DMS53 (cell line): Measurements from ENCODE around the gene MAGEA9B.
A peak's percentile ranks its signal among the peaks of the same experiment; 100 is the strongest.
"Not testable (repeated sequence)": the region's sequence is repeated elsewhere in the genome, so short reads cannot be mapped to it uniquely, and the experiment has no call there.

Experiments
- DNase-seq: peaks from one replicate; lab custom pipeline; 2025; lab: John Stamatoyannopoulos, UW

MAGEA9B gene, protein sequence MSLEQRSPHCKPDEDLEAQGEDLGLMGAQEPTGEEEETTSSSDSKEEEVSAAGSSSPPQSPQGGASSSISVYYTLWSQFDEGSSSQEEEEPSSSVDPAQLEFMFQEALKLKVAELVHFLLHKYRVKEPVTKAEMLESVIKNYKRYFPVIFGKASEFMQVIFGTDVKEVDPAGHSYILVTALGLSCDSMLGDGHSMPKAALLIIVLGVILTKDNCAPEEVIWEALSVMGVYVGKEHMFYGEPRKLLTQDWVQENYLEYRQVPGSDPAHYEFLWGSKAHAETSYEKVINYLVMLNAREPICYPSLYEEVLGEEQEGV

DNA sequence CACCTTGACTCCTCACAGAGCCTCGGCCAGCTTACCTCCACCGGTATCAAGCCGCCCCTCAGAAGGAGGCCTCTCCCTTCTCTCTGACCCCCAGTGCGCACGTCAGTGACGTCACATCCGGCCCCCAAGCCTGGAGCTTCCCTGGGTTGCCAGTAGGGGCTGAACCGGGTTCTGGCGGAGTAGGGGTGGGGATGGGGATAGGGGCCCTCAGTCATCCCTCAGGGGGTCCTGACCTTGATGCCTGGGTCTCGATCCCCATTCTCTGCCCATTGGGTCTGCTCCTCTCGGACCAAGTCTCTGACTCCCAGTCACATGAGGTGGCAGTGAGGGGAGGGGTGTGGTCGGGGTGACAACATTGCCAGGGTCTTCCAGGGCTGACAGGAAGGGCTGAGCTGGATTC is at the start of gene MAGEA9B:
Gene MAGEA9B, minus strand, starts transcription at position 101 of the 400 bp plus-strand sequence. CDS start 4,280 bp downstream, outside the sequence.
- not testable (repeated sequence) for DNase-seq

- DNase-seq, result no peak
Observed at GRCh38 chrX:149633511-149633910, 46.3 kb upstream of the MAGEA9B start.

DNA sequence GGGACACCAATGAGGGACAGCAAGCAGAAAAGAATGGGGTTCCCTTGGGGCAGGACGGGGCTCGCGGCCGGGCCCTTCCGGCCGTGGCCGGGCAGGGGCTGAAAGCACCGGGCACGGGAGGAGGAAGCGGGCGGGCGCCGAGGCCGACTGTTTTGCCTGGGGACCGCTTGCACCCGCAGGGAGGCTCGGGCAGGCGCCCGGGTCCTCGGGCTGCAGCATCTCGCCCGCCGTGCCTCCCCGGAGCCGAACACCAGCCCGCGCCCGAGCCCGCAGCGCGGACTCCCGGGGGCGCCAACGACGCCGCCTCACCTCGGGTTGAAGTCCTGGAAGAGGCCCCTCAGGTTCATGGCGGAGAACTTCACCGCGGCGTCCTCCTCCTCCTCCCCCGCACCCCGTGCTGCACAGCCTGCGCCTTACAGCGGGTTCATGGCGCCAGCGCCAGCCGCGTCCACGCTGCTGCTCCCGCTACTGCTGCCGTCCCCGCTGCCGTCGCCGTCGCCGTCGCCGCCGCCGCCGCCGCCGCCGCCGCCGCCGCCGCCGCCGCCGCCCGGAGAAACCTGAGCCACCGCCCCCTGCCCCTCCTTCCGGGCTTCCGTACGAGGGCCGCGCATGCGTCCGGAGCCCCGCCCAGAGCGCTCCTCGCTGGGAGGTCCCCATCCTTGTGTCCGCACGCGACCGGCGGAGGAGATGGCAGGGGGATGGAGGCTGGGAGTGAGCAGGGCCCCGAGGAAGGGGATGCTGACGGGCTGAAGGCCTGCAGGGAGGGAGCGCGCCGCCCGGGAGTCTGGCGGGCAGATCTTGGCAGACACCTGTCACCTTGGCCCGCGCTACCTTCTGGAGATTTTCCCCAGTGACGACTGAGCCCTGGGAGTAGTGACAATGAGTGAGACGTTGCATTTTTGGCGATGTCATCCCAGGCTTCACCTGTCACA is 44.2 kb upstream of the MAGEA9B start, which contains the start of gene TMEM185A:
Gene TMEM185A, minus strand, starts transcription at position 559 of the 932 bp plus-strand sequence. Its CDS starts 212 bp downstream, at position 347.
- DNase-seq, result peak; percentile 76

DNA sequence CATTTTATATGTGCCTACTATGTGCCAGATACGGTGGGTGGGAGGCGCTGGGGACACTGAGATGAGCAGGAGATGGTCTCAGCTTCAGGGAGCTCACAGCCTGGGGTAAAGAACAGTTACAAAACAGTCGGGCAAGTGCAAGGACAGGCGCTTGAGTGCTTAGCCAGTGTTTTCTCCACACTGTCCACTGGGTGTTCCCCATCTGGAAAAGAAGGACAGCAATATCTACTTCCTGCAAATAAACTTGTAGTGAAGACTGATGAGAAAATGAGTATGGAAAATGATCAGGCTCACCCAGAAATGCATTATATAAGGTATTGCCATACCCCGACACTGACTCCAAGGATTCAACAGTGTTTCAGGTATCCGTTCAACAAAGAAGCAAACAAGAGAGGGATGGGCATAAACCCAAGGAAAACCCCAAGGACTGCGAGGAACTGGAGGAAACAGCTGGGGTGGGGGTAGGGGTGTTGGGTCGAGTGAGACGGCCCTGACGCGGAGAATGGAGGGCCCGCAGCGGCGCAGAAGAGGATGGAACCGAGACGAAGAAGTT is 43.5 kb upstream of the MAGEA9B start:
- peak; percentile 34 for DNase-seq

DNA sequence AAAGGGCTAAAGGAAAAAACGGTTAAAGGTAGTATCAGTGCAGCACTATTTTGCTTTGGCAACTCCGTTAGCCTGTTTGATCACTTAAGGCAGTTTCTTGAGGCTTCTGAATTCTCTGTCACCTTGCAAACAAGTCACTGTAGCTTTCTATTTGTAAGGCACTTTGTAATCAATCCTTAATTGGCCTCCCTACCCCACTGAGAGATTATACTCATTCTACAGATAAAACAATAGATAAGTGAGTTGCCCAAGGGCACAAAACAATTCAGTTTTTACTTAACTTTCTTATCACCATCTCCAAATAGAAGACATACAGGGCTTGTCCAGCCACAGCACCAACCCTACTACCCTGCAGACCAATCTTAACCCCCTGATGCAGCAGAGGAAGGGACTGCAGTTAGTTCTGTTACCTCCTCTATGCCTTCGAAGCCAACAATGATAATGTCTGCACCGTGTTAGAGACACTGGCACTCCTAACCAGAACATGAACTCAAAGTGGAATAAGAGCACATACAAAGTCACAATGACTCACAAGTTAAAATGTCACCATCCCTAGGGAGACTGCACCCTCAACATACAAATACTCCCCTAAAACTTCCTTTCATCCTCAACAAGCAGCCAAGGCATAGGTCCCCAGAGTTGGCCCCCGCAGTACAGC is 42.6 kb upstream of the MAGEA9B start:
- DNase-seq, result no peak

DNA sequence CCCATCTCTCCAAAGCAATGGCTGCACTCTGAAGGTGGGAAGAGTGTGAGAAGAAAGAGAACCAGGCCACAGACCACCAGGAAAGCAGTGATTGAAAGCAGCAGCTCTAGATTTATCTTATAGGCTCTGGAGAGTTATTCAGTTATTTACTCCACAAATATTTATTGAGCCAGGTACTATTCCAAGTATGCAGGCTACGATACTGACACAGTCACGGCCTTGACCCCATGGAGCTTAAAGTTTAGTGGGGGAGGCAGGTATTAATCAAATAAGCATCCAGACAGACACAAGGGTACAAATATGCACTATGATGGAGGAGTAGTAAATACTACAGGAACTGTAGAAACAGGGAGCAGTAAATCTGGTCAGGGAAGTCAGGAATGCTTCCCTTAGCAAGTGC is 41.5 kb upstream of the MAGEA9B start:
- no peak for DNase-seq

GRCh38 chrX:149628280-149628679 is 41.0 kb upstream of the MAGEA9B start:
- no peak for DNase-seq

- DNase-seq, result not testable (repeated sequence)
Observed at GRCh38 chrX:149626829-149627228, 39.6 kb upstream of the MAGEA9B start.

DNA sequence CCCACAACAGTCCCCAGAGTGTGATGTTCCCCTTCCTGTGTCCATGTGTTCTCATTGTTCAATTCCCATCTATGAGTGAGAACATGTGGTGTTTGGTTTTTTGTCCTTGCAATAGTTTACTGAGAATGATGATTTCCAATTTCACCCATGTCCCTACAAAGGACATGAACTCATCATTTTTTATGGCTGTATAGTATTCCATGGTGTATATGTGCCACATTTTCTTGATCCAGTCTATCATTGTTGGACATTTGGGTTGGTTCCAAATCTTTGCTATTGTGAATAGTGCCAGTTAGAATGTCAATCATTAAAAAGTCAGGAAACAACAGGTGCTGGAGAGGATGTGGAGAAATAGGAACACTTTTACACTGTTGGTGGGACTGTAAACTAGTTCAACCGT is 32.4 kb upstream of the MAGEA9B start:
- not testable (repeated sequence) for DNase-seq

DNA sequence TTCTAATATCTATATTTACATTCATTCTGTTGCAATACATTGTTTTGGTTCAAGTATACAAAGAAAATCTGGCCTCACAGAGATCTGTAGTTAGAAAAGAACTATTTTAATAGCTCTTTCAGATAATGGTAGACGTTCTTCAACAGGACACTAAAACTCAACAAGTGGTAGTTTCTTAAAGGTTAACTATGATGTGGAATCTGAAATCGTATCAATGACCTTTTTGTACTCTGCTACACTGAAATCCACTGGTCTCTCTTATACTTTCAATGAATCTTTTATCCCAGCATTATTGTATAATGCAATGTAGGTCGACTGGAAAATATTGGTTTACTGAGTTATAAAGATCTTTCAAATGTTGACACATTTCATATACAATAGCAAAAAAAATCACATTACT is 31.6 kb upstream of the MAGEA9B start:
- DNase-seq, result no peak

DNA sequence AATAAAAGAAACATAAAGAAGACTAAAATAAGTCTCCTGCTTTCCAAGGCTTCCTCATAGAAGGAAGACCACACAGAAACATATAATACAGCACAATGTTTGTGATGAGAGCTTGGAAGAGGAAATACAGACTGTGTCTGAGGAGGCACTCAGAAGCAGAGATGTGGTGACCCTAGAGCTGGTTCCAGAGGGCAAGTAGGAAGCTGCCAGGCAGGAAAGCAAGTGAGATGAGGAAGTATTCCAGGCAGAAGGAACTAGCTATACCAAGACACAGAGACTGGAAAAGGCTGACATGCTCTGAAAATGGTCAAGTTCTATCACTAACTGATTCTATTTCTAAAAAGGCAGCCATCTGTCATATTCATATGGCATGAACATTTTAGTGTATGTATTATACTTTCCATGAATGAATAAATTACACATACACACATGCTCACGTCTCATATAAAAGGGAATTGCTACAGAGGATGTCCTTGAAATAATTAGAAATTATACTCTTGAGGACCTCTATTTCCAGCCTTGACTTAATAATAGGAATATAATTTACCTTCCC is 24.4 kb upstream of the MAGEA9B start:
- no peak for DNase-seq

DNA sequence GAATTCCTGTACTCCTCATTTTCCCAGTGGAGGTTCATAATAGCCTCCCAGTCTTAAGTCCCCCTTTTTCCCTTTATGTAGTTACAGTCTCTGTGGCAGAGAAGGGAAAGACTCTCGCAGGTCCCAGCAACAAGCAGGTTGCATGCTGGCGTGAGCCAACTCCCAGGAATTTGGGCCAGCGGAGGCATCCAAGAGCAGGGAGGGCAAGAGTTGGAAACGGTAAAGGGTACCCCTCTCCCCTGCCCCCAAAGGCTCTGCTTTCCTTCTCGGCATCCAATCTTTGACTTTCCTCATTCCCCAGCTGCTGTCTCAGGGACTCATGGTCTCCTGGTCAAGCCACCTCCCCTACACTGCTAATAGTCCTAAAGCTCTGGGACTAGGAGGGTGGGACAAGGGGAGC is 23.3 kb upstream of the MAGEA9B start:
- no peak for DNase-seq

DNA sequence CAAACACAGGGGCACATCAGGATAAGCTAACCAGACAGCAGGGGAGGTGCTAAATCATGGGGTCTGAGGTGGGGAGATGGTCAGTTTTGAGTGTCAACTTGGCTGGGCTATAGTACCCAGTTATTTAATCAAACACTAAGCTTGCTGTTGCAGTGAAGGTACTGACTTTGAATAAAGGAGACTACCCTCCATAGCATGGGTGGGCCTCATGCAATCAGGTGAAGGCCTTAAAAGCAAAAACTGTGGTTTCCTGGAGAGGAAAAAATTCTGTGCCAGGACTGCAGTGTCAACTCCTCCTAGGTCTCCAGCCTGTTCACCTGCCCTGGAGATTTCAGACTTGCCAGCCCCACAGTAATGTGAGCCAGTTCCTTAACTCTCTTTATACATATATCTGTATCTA is 20.4 kb upstream of the MAGEA9B start:
- no peak for DNase-seq

GRCh38 chrX:149605248-149605885 is 18.1 kb upstream of the MAGEA9B start:
- DNase-seq, result not testable (repeated sequence)

GRCh38 chrX:149598603-149599002 is 11.3 kb upstream of the MAGEA9B start:
- DNase-seq, result not testable (repeated sequence)

DNA sequence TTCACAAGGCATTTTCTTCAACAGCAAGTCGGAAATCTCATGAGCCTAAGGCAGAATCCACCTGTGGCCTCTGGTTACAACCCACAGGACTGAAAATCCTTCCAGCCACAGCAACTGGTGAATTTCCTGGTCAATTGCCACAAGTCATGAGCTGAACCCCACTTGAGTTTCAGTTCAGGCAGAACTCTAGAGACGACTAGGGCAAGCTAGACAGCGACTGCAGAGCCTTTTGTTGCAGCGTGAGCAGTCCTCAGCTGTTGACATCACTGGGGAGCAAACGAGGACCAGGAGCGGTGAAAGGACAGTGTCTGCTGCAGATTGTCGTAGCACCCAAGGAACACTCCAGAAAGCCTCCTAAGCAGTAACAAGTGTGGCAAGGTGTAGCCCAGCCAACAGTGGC is 8.7 kb upstream of the MAGEA9B start:
- not testable (repeated sequence) for DNase-seq

DNA sequence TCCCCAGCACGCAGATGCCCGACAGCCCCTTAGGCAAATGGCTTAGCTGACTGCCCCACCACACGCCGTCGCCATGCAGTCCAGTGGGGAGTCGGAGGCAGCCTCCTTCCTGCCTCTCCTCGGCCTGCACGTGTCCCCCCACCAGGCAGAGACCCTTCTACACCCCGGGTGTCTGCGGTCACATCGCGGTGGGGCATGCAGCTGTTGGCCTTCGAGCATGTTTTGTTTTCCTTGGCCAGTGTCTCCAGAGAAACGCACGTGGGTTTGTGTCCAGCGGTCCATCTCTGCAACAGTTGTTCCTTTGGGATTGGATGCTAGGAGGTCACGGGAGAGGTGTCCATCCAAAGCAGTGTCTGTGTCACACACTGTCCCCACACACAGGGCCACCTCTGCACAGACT is 8.0 kb upstream of the MAGEA9B start, which contains the start of gene HSFX2:
Gene HSFX2, minus strand, starts transcription at position 101 of the 400 bp plus-strand sequence. CDS start 614 bp downstream, outside the sequence.
- not testable (repeated sequence) for DNase-seq

GRCh38 chrX:149590993-149591392 is 3.7 kb upstream of the MAGEA9B start:
- DNase-seq, result not testable (repeated sequence)

- not testable (repeated sequence) for DNase-seq
Observed at GRCh38 chrX:149585631-149586030, 1.6 kb downstream of the MAGEA9B start.

DNA sequence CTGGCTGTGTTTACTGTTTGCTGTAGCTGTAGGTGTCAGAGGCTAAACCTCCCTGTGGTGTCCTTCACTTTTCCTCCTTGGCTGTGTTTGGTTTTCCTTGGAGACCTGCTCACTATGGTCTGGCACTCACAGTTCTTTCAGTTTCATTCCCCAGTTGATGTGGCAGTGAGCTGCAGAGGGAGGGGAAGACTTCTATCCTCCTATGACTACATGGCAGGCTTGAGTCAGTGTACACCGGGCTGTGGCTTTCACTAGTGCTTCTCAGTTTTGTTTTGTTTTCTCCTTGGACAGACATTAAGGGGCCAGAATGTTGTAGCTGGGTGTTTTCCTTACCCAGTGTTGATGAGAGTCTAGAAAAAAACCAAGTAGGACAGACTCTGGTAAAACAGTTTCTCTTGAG is 13.8 kb downstream of the MAGEA9B start:
- not testable (repeated sequence) for DNase-seq

DNA sequence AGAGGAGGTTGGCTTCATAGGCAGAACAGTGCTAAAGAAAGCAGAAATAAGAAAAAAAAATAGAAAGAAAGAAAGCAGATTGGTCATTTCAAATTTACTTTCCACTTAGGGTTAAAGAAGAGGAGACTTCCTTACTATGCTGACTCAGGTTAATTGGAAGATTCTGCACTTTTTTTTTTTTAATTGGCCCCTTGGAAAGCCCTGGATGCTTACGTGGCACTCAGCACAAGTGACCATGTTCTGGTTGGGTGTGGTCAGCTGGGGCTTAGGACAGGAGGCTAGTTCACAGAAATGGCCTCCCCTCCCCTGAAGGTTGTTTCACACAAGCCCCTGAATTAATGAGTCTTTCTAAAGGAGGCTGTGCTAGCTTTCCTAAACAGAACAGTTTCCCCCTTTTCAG is 14.5 kb downstream of the MAGEA9B start:
- no peak for DNase-seq
